Measurements from ENCODE around the gene SRA1. TPM values are rescaled to one million over a fixed set of nuclear protein-coding genes. Genes with fewer than 3 reads are reported as not detected.

The SRA1 gene
- total and polyA plus RNA-seq, 2 of the 8 experiments (the other 6 are each of a cell fraction or from before 2014, with no cell fraction given), result 27.4 to 39.4 TPM

- TF ChIP-seq ATF3 (IDR thresholded peaks at IDR 0.05; ENCODE audit: insufficient read depth, low read depth, low read length), result 0 out of 2 replicates have a peak, but pooled peaks have one; percentile 39
- no peak for TF ChIP-seq MAFK (IDR thresholded peaks at IDR 0.05; ENCODE audit: low read depth, low read length)
- TF ChIP-seq EZH2 (IDR thresholded peaks at IDR 0.05; ENCODE audit: low read depth, low read length, severe bottlenecking), result no peak
- TF ChIP-seq POLR2A (IDR thresholded peaks at IDR 0.05; ENCODE audit: control extremely low read depth in 1 of 2, low read depth in 2 of 2, low read length in 2 of 2), result peak; percentile 72 to 83
- no peak for TF ChIP-seq SP2 (IDR thresholded peaks at IDR 0.05; ENCODE audit: low read length)
- TF ChIP-seq EGR1 (IDR thresholded peaks at IDR 0.05; ENCODE audit: borderline replicate concordance, low read depth, low read length), result no peak
- TF ChIP-seq KDM1A (IDR thresholded peaks at IDR 0.05; ENCODE audit: borderline replicate concordance, low read length), result no peak
- TF ChIP-seq RBBP5 (IDR thresholded peaks at IDR 0.05; ENCODE audit: borderline replicate concordance, low read depth, low read length), result no peak
- TF ChIP-seq SIN3A (conservative IDR thresholded peaks at IDR 0.05 in 1 of 2, IDR thresholded peaks at IDR 0.05 in 1 of 2; ENCODE audit: low read depth in 1 of 2, low read length in 2 of 2), result peak in 1 of 2 experiments; percentile 93; a peak in 2 of 4 replicates
- peak; percentile 99 for TF ChIP-seq MAX (IDR thresholded peaks at IDR 0.05)
- peak; percentile 75; the same call in 1 of the 2 replicates for TF ChIP-seq TAF1 (IDR thresholded peaks at IDR 0.05; ENCODE audit: low read depth, low read length)
- TF ChIP-seq RNF2 (IDR thresholded peaks at IDR 0.05; ENCODE audit: borderline replicate concordance, low read depth, low read length, missing control alignments, poor library complexity, severe bottlenecking), result no peak
- no peak for TF ChIP-seq JUND (IDR thresholded peaks at IDR 0.05; ENCODE audit: low read length)
- no peak for TF ChIP-seq POU5F1 (IDR thresholded peaks at IDR 0.05; ENCODE audit: low read depth, low read length)
- peak; percentile 82 for TF ChIP-seq USF2 (IDR thresholded peaks at IDR 0.05; ENCODE audit: low read length)
- TF ChIP-seq SUZ12 (IDR thresholded peaks at IDR 0.05; ENCODE audit: low read length), result no peak
- no peak for TF ChIP-seq FOSL1 (IDR thresholded peaks at IDR 0.05; ENCODE audit: insufficient read depth, low read depth, low read length)
- no peak for TF ChIP-seq RFX5 (IDR thresholded peaks at IDR 0.05; ENCODE audit: borderline replicate concordance, low read depth, low read length)
- TF ChIP-seq NANOG (IDR thresholded peaks at IDR 0.05; ENCODE audit: insufficient read depth, low read depth, low read length, poor library complexity, severe bottlenecking), result no peak
- no peak for TF ChIP-seq CTBP2 (IDR thresholded peaks at IDR 0.05; ENCODE audit: borderline replicate concordance, insufficient read depth, insufficient read length, low read length)
- no peak for TF ChIP-seq NRF1 (IDR thresholded peaks at IDR 0.05; ENCODE audit: low read depth, low read length)
These were observed 9.6 kb downstream of the SRA1 start, which contains the start of gene EIF4EBP3 (continued) for GRCh38 chr5:140547508-140548299.

Measured in H1 (cell line).